HG03432 (cell line): ENCODE results near the gene PCDH1.
"Not testable (repeated sequence)": the region's sequence is repeated elsewhere in the genome, so short reads cannot be mapped to it uniquely, and the experiment has no call there.

ENCODE experiments used
- ATAC-seq: cut with Tn5 transposase; IDR thresholded peaks from one replicate; pipeline ENCODE4 v1.9.1; 2021; ENCODE audit warnings: mild to moderate bottlenecking, moderate library complexity; ENCODE audit not compliant: unreplicated experiment

Gene PCDH1

GRCh38 chr5:141902015-141902814 is 24.0 kb upstream of the PCDH1 start:
- no peak for ATAC-seq

DNA sequence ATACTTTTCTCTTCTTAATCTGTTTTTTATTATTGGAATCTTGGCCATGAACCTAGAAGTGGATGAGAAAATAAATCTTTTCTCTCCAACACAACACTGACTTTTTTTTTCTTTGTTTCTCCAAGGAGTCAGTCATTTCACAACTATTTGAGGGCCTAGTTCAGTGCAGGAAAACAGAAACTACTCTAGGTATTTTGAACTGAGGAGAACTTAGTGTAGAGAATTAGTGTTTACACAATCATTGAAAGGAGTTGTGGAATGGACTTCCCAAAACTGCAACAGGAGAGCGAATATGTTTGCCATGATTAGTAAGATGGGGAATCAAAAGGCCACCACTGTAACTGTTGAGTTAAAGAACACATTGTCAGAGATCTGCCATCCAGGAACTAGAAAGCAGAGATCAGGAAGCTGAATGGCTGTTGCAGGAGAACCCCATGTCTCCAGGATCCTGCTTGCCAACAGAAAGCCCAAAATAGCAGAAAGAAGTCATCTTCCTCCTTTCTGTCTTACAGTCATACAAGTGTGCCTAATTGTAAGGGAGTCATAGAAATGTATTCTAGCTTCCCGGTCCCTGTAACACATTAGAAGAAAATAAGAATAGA is 20.3 kb upstream of the PCDH1 start:
- no peak for ATAC-seq

DNA sequence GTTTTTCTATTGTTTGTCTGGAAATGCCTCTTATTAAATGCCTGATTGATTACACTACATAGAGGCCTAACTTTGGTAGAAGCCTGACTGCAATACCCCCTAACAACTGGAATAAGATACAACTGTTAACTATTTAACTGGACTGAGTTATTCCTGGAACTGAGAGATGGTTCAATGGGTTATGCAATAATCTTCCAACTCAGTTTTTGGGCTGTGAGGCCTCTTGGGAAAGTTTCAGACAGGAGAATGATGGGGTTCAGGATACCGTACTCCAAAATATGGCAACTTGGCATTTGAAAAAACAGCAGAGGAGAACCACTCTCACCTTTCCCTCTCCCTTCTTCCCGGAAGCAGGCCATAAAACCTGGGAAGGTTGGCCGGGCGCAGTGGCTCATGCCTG is 19.2 kb upstream of the PCDH1 start:
- no peak for ATAC-seq

GRCh38 chr5:141890429-141890828 is 12.2 kb upstream of the PCDH1 start:
- not testable (repeated sequence) for ATAC-seq

DNA sequence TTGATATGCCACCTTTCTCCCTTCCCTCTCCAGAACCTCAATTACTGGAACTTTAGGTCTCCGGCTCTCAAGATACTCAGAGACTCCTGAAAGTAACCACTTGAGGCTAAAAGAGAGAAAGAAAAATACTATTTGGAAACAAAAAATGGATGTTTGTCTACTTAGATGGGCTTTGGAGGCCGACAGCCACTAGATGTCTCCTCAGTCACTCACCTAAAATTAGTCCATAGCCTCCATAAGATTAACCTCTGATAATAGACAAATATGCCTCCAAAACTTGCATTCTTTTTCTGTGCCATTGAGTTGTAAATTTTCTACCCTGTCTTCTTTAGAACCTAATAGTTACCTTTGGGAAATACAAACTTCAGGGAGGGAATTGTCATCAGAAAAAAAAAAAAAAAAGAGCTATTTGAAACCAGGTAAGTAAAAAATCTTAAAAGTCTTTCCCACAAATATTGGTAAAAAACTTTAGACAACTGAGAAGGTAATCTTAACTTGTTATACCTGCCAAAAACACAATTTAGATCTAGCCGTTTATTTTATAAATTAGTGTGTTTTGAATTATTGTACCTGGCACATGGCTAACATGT is 11.2 kb upstream of the PCDH1 start:
- no peak for ATAC-seq

DNA sequence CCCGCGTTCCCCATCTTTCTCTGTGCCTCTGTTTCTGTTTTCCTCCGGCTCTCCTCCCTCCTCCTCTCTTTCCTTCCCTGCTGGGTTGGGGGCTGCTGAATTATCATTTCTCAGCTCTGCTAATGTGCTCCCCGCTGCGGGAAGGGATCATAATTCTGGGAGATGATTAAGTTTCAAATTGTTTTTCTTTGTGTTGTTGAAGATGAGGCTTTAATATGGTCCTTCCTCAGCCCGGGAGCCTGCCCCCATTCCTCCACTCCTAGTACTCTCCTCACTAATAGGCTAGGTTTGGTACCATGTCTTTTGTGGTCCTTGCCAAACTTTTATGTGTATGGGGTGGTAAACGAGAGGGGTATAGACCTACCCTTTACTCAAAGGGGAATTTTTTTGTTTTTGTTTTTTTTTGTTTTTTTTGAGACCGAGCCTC is 5.7 kb upstream of the PCDH1 start:
- no peak for ATAC-seq

DNA sequence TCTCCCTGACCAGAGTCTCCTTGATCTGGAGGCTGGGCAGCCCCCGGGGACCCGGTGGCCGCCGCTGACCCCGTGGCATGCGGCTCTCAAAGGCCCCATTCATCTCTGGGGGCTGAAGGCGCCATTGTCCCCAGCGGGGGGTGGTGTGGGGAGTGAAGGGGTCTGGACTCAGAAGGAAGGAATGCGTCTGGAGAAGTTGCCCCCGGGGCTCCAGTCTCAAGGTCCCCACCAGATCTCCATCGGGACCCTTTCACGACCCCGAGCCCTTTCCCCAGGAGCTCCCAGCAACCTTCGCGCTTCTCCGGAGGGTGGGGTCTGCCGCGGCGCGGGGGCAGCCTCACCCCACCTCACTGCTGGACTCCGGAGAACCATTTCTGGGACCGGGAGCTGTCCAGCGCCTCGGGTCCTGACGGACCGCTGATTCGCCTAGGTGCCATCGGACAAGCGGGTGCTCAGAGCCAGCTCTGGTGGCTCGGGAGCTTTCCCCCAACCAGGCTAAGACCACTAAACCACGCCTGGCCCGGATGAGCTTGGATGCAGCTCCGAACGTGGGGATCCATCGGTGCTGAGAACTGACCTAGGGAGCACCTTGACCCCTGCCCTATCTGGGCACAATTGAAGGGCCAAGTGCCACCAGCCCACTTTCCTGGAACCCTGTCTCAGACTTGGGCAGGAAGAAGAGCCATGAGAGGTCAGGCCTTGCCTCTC is 5.1 kb upstream of the PCDH1 start:
- ATAC-seq = no peak

GRCh38 chr5:141882594-141883183 is 4.5 kb upstream of the PCDH1 start:
- ATAC-seq = no peak

GRCh38 chr5:141881886-141882285 is 3.7 kb upstream of the PCDH1 start:
- ATAC-seq = no peak

GRCh38 chr5:141880961-141881801 is 3.0 kb upstream of the PCDH1 start:
- peak; percentile 27 for ATAC-seq

DNA sequence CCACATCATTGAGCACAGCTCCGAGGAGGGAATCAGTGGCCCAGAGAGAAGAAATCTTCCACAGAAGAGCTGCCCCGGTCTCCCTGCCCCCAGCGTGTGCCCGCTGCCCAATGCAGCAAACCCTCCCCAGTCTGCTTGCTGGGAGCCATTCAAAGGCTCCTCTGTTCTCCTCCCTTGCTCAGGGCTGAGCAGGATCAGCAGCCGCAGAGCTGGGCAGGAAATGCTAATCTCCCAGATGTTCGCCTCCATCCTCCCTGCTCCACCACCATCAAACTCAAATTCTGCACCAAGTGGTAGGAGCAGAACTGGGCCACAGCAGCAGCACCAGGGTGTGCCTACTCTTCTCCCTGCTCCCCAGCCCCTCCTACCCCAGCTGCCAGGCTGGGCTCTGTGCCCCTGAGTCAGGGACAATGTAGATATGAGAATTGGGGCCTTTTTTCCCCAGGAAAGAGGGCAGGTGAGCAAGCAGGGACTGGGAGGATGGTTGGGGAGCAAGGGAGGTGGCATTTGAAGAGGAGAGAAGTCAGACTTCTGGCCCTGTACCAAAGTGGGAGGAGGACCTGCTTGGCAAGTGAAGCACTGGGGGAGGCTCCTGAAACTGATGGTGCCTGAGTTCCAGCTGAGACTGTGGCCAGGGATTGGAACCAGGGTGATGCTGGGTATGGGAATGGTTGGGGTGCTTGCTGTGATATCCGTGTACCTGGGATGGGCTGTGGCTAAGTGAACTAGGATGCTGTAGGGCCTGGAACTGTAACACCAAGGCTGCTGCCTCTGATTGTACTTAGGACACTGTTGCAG is 1.9 kb upstream of the PCDH1 start:
- no peak for ATAC-seq

DNA sequence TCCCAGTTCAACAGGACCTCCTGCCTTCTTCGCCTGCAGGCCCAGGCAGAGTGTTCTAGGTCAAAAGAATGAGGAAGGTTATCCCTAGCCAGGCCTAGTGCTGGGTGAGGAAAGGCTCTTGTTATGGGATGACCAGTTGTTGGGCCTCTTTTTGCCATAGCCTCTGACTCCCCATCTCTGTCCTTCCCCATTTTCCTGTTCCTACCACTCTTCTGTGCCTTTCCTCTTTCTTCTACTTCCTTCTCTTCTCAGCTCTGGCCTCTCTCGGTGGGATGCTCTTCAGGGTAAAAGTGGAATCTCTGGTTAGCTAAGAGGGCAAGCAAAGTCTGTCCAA is 1.2 kb upstream of the PCDH1 start:
- no peak for ATAC-seq

- peak; percentile 80 for ATAC-seq
These were observed 658 bp upstream of the PCDH1 start for GRCh38 chr5:141878711-141879425.

GRCh38 chr5:141877356-141878185 is 639 bp downstream of the PCDH1 start:
- no peak for ATAC-seq

- ATAC-seq = no peak
These were observed 1.4 kb downstream of the PCDH1 start for GRCh38 chr5:141876628-141877355.

DNA sequence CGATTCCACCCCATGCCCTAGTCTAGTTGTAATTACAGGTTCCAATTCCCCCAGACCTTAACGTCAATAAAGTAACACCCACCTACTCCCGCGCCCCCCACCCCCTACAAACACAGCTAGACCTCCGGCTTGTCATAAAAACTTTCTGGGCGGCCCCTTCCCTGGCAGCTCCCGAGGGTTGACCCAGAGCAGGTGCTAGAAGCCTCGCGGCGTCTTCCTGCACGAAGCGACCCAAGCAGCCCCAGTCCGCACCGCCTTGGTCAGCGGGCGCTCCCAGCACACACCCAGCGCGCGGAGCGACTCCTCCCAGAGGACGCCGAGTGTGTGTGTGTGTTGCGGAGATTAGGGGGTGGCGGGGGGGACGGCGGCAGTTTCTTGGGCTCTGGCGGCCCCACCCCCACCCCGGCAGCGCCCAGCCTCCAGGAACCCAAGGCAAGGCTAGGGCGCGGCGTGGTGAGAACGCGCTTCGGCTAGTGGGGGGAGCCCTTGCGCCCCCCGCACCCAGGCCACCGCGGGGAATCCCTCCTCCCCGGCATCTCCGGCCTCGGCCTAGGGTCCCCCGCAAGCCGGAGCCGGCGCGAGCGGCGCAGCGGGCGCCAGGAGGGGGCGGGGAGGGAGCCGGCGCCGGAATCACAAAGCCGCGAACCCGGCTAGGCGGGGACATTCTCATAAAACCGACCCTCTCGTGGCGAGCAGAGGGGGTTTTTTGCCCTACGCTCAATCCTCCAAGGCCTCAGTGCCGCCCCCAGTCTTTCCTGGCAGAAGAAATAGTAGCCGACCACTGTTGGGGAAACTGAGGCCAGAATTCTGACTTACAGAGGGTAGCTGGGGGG is 2.2 kb downstream of the PCDH1 start:
- ATAC-seq = no peak
